HG03139 (cell line): ENCODE measurements around the gene BCAS3.

Experiments used
- ATAC-seq: cut with Tn5 transposase; IDR thresholded peaks from one replicate; pipeline ENCODE4 v1.9.1; 2021; ENCODE audit not compliant: unreplicated experiment

BCAS3 gene

GRCh38 chr17:61178284-61178683, 500.6 kb downstream of the BCAS3 start:
- no peak for ATAC-seq

DNA sequence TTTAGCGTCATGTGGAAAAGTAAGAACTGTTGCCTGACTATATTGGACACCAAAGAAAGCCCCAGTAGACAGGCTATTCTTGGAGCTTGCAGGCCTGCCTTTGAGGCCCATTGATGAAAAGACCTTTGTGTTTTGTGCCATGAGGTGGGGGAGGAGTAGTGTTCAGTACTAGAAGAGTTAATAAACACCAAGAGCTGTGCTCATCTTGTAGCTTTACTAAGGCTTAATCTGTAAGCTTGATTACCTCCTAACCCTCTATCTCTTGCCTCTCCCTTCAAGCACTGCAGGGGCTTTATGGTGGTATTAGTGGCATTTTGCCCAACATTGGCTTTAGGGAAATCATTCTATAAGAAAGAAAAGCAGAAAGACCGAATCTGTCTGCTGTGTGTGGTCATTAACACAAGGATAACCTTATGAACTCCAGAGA, 501.7 kb downstream of the BCAS3 start:
- ATAC-seq, result no peak

DNA sequence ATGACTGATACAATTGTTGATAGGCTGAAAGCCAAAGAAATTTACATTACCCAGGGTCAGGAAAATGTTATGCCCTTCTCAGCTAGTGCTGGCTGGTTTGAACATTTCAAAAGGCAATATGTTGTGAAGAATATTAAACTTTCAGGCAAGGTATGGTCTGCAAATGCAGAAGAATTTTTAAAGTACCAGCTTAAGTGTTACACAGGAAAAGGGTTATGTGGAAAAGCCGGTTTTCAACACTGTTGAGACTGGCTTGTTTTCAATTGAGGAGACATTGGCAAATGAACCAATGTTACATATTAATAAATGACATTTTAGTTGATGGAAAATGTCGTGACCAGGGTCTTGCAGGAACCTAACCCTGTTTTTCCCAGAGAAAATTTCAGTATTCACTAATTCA, 506.1 kb downstream of the BCAS3 start:
- no peak for ATAC-seq

DNA sequence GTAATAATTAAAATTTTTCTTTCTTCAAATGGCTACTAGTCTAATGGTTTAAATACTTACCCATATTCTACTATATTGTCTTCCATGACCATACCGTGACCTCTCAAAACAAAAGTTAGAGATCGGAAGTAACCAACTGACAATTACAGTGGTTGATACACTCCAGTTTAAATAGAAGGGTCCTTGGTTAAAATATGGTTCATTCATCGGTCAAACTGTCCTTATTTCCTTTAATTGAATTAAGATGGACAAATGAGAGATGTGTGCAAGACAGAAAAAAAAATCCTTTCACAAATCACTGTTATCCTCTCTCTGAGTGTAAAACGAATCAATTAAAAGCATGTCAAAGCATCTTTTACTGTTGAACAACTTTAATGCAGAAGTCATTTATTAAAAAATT, 507.7 kb downstream of the BCAS3 start:
- no peak for ATAC-seq

DNA sequence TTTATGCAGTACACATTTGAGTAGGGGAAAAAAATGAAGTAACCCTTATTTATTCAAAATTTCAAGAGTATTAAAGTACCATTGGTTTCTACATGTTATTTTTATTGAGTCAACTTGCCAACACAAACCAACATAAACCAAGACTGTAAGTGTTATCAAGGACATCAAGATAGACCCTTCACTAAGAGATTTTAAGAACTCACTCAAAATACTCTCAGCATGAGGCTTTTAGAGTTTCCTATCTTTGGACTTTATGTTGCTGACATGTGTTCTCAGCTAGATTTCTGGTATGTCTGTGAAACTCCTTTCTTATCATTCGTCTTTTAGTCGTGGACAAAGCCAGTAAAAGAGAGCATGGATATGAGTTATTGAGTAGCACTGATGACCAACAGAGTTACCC, 509.4 kb downstream of the BCAS3 start:
- no peak for ATAC-seq

DNA sequence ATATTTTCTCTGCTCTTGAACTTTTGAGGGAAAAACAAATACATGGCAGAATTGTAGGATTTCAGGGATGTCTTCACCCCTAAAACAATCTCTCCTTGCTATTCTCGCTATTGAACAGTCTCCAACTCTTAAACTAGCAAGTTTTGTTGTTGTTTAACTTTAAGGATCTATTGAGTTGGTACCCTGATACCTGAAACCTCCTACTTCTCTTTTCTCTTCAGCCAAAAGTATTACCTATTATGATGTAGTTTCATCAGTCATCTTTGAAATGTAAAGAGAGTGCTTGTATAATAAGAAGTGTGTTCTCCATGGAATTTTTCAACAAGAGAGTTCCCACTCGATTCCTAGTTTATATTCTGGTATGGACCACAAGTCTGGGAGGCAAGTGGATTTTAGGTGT, 510.4 kb downstream of the BCAS3 start:
- ATAC-seq, result no peak

GRCh38 chr17:61189968-61190367, 512.3 kb downstream of the BCAS3 start:
- no peak for ATAC-seq

- no peak for ATAC-seq
Measured at GRCh38 chr17:61196302-61196704, 518.7 kb downstream of the BCAS3 start.

- ATAC-seq, result no peak
Measured at GRCh38 chr17:61196799-61197198, 519.1 kb downstream of the BCAS3 start.

- no peak for ATAC-seq
Measured at GRCh38 chr17:61199431-61200338, 522.0 kb downstream of the BCAS3 start.

GRCh38 chr17:61200339-61200715, 522.7 kb downstream of the BCAS3 start:
- no peak for ATAC-seq

- no peak for ATAC-seq
Measured at GRCh38 chr17:61201211-61201610, 523.6 kb downstream of the BCAS3 start.

DNA sequence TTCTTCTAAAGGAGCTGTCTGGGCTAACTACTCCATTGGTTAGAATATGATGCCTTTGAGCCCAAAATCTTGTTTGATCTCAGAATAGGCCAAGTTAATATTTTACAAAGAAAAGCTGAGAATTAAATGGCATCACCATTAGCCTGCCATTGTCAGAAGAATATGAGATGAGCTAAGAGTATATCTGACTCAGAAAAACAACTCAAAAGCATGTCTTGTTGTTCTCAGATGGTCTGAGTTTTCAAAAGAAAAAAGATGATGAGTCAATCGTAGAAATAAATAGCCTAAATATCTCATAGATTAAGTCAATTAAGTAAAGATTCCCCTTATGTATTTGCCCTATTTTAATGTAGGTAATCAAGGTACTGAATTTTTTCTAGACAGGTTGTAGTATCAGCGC, 524.9 kb downstream of the BCAS3 start:
- no peak for ATAC-seq

DNA sequence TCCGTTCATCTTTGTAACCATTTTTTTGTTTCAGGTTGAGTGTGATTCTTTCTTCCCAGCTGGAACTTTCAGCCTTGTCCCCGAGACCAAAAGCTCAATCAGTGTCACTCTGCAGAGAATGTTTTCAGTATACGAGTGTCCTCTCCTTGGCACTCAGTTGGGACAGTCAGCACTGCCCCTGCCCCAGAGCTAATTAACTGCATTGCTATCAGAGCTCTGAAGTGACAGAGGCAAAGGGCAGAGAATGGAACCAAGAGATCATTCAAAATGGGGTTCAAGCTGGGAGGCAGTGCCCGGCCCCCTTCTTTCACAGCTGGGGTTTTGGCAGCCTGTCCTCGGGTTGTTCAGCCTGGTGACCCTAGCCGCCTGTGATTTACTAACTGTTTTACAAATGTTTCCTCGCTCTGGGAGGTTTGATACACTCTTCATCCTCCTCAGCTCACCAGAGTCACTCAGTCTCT, 526.0 kb downstream of the BCAS3 start:
- ATAC-seq, result no peak

GRCh38 chr17:61204456-61204855, 526.8 kb downstream of the BCAS3 start:
- ATAC-seq, result no peak

DNA sequence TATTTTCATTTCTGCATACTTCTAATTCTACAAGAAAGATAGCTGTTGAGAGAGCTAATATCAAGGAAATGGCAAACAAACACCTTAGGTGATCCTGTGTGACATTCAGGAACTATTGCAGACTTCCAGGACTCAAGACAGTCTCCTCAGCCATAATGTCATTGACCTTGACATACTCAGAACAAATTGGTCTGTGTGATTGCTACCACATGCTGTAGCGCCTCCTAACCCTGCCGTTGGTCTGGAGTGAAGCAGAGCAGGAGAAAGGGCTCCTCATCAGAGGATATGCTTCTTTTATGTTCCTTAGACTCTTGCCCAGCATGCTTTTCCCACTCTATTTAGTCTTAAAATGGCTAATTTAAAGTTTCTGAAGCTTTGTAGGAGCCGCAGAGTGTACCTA, 527.8 kb downstream of the BCAS3 start:
- ATAC-seq, result no peak

GRCh38 chr17:61205931-61206330, 528.3 kb downstream of the BCAS3 start:
- ATAC-seq, result no peak

DNA sequence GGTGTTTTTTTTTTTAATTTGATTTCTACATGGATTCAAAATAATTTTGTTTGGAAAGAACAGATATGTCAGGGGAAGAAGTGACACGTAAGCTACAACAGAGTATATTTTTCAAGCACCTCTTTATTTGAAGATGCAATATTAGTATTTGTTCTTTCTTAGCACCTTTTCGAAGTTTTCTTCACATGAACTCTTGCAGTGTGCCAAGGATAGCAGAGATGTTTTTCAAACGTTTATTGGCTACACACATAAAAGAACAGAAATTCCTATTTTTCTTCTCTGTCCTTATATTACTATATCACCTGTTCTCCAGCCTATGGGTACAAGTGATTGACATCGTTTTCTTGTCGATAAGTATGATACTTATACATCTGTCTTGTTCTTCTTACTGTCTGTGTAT, 529.3 kb downstream of the BCAS3 start:
- no peak for ATAC-seq

DNA sequence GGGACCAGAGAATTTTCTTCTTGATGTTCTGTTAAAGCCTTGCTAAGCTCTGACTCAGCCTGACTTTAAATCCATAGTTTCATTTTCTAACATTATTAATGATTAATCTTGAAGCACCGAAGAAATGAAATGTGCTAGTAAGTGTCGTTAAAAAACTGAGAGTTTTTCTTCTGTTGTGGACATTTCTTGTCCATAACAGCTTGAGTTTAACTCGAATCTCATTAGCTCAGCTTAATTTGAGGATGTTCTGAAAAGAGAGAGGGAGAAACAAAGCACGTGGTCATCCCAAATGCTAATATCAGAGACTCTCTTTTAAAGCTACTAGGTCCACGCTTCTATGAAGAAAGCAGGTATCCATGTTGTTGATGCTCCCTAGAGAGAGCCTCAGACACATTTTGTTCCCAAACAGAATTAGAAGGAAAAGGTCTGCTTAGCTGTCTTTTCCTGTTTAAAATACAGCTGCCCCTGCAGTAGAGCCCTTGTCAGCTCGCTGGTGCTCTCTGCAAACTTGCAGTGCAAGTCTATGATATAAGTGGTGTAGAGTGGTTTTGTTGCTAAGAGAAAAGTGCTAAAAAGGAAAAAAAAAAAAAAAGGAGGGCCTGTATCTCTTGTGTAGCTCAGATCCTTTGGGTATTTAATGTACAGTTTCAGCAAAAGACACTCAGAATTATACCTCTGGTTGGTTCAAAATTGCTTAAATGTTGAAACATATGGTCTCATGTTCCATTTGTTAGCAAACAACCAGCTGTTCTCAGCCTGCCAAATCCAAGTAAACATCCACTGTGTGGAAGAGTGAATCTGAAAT, 530.9 kb downstream of the BCAS3 start:
- no peak for ATAC-seq

- no peak for ATAC-seq
Measured at GRCh38 chr17:61209106-61209439, 531.4 kb downstream of the BCAS3 start.

DNA sequence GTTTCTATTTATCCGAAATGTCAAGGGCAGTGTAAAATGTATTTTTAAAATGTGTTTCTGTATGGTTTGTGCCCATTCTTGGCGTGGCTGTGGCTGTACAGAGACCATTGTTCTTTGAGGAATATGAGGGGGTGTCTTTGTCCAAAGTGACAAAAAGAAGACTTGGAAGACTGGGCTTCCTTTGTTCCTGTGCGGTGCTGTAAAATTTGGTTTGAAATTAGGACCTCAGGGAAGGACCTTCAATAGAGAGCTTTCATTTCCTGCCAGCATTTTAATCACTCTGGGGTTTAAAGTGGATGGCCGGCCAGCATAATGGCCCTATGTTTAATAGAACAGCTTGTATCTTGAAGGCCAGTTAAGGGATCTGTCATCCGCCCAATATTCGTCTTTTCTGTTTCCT, 531.9 kb downstream of the BCAS3 start:
- no peak for ATAC-seq

GRCh38 chr17:61211236-61211635, 533.6 kb downstream of the BCAS3 start:
- ATAC-seq, result no peak
